Measurements from ENCODE around the gene ARSG.

DNA sequence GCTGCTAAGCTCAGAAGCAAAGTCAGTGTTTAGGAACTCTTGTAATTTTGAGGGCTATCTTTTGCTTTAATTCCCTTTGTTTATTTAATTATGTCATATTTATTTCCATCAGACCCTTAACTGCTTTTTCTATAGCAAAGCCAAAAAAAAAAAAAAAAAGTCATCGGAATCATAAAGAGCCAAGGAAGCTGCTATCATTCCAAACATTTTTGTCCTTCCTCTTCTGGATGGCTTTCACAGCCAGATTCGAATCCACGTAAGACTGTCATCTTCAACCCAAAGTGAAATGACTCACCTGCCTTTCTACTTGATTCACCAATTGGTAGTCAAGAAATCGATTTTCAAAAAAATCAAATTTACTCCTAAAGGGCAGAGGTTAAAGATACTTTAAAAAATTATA lies 127.6 kb downstream of the ARSG start:
- TF ChIP-seq, protein P1, sequence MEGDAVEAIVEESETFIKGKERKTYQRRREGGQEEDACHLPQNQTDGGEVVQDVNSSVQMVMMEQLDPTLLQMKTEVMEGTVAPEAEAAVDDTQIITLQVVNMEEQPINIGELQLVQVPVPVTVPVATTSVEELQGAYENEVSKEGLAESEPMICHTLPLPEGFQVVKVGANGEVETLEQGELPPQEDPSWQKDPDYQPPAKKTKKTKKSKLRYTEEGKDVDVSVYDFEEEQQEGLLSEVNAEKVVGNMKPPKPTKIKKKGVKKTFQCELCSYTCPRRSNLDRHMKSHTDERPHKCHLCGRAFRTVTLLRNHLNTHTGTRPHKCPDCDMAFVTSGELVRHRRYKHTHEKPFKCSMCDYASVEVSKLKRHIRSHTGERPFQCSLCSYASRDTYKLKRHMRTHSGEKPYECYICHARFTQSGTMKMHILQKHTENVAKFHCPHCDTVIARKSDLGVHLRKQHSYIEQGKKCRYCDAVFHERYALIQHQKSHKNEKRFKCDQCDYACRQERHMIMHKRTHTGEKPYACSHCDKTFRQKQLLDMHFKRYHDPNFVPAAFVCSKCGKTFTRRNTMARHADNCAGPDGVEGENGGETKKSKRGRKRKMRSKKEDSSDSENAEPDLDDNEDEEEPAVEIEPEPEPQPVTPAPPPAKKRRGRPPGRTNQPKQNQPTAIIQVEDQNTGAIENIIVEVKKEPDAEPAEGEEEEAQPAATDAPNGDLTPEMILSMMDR (CRISPR knock-in tag; IDR thresholded peaks at IDR 0.05) = no peak
- TF ChIP-seq, protein P2, sequence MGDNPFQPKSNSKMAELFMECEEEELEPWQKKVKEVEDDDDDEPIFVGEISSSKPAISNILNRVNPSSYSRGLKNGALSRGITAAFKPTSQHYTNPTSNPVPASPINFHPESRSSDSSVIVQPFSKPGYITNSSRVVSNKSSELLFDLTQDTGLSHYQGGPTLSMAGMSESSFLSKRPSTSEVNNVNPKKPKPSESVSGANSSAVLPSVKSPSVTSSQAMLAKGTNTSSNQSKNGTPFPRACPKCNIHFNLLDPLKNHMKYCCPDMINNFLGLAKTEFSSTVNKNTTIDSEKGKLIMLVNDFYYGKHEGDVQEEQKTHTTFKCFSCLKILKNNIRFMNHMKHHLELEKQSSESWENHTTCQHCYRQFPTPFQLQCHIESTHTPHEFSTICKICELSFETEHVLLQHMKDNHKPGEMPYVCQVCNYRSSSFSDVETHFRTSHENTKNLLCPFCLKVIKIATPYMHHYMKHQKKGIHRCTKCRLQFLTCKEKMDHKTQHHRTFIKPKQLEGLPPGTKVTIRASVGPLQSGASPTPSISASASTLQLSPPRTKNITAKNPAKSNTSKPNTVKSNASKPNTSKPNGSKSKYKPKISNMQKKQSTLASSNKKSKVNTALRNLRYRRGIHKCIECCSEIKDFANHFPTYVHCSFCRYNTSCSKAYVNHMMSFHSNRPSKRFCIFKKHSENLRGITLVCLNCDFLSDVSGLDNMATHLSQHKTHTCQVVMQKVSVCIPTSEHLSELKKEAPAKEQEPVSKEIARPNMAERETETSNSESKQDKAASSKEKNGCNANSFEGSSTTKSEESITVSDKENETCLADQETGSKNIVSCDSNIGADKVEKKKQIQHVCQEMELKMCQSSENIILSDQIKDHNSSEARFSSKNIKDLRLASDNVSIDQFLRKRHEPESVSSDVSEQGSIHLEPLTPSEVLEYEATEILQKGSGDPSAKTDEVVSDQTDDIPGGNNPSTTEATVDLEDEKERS (CRISPR knock-in tag; IDR thresholded peaks at IDR 0.05) = no peak
- TF ChIP-seq EZH2 (conservative IDR thresholded peaks at IDR 0.05; ENCODE audit: low read depth, low read length) (no peak), SPEN (CRISPR knock-in tag; IDR thresholded peaks at IDR 0.05; ENCODE audit: low read depth) (no peak), SP1 (IDR thresholded peaks at IDR 0.05) (no peak), SP1 (CRISPR knock-in tag; IDR thresholded peaks at IDR 0.05) (no peak)
- TF ChIP-seq, protein P3, sequence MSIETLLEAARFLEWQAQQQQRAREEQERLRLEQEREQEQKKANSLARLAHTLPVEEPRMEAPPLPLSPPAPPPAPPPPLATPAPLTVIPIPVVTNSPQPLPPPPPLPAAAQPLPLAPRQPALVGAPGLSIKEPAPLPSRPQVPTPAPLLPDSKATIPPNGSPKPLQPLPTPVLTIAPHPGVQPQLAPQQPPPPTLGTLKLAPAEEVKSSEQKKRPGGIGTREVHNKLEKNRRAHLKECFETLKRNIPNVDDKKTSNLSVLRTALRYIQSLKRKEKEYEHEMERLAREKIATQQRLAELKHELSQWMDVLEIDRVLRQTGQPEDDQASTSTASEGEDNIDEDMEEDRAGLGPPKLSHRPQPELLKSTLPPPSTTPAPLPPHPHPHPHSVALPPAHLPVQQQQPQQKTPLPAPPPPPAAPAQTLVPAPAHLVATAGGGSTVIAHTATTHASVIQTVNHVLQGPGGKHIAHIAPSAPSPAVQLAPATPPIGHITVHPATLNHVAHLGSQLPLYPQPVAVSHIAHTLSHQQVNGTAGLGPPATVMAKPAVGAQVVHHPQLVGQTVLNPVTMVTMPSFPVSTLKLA (IDR thresholded peaks at IDR 0.05) = no peak
